ENCODE measurements around the gene HSPBAP1. TPM values are rescaled to one million over a fixed set of nuclear protein-coding genes. Genes with fewer than 3 reads are reported as not detected.

The HSPBAP1 gene
- total RNA-seq = 1 to 10 TPM; 4.4 to 5.9 TPM

- no peaks in the 10 kb centered on the region for H3K36me3 Mint-ChIP-seq (ENCODE audit: low read depth)
- DNase-seq (peak; percentile 94), ATAC-seq (peak; percentile 72)
- H3K27ac Mint-ChIP-seq = peak within 1 kb of the TSS; percentile 71
- CTCF ChIA-PET = interaction anchor here (0.7 kb wide), 2 partner anchors 32 to 334 kb away, joined by 3 to 4 read pairs; no protein-coding TSS in a partner anchor
- POLR2A ChIA-PET = interaction anchor here (0.7 to 1.0 kb wide), 2 partner anchors 125 to 238 kb away, joined by 3 read pairs; no protein-coding TSS in a partner anchor
- peak within 1 kb of the TSS; percentile 84 for H3K4me3 Mint-ChIP-seq
- no peaks in the 10 kb centered on the region for H3K9me3 Mint-ChIP-seq (ENCODE audit: insufficient read depth)
- peaks cover 30% of the 10 kb centered on the region for H3K4me1 Mint-ChIP-seq (ENCODE audit: low read depth)
- H3K27me3 Mint-ChIP-seq (ENCODE audit: low read depth) = no peaks in the 10 kb centered on the region
Observed at GRCh38 chr3:122793568-122794416, at the start of gene HSPBAP1. Gene HSPBAP1, minus strand, starts transcription at chr3:122793831. Its CDS starts 151 bp downstream, at chr3:122793680.

- H3K4me3 Mint-ChIP-seq = no peak overlapping the region
- H3K9me3 Mint-ChIP-seq (ENCODE audit: insufficient read depth) = no peaks in the 10 kb centered on the region
- ChIA-PET POLR2A (no interaction called here), CTCF (no interaction called here)
- H3K27me3 Mint-ChIP-seq (ENCODE audit: low read depth) = no peaks in the 10 kb centered on the region
- no peak for ATAC-seq
- no peak overlapping the region for H3K27ac Mint-ChIP-seq
- no peak for DNase-seq
- H3K36me3 Mint-ChIP-seq (ENCODE audit: low read depth) = peaks cover 4% of the 10 kb centered on the region
- no peaks in the 10 kb centered on the region for H3K4me1 Mint-ChIP-seq (ENCODE audit: low read depth)
Observed at GRCh38 chr3:122835590-122835989, 42.0 kb upstream of the HSPBAP1 start.

GRCh38 chr3:122828281-122828680 lies 34.6 kb upstream of the HSPBAP1 start:
- Mint-ChIP-seq H3K9me3 (ENCODE audit: insufficient read depth) (no peaks in the 10 kb centered on the region), H3K27ac (no peak overlapping the region), H3K36me3 (ENCODE audit: low read depth) (no peaks in the 10 kb centered on the region), H3K27me3 (ENCODE audit: low read depth) (no peaks in the 10 kb centered on the region), H3K4me1 (ENCODE audit: low read depth) (no peaks in the 10 kb centered on the region), H3K4me3 (no peak overlapping the region)
- ATAC-seq = no peak
- CTCF ChIA-PET = no interaction called here
- POLR2A ChIA-PET = no interaction called here
- DNase-seq = no peak

- no peaks in the 10 kb centered on the region for H3K27me3 Mint-ChIP-seq (ENCODE audit: low read depth)
- no peaks in the 10 kb centered on the region for H3K36me3 Mint-ChIP-seq (ENCODE audit: low read depth)
- CTCF ChIA-PET = interaction anchor here (1.2 kb wide), 1 partner anchor 11 kb away, joined by 3 read pairs; no protein-coding TSS in a partner anchor
- POLR2A ChIA-PET = no interaction called here
- H3K4me3 Mint-ChIP-seq = no peak overlapping the region
- DNase-seq (no peak), ATAC-seq (no peak)
- no peaks in the 10 kb centered on the region for H3K4me1 Mint-ChIP-seq (ENCODE audit: low read depth)
- H3K9me3 Mint-ChIP-seq (ENCODE audit: insufficient read depth) = no peaks in the 10 kb centered on the region
- H3K27ac Mint-ChIP-seq = no peak overlapping the region
Observed at GRCh38 chr3:122826278-122826677, 32.6 kb upstream of the HSPBAP1 start.

GRCh38 chr3:122825460-122825859 lies 31.8 kb upstream of the HSPBAP1 start:
- DNase-seq (no peak), ATAC-seq (no peak)
- CTCF ChIA-PET = interaction anchor here (1.2 kb wide), 1 partner anchor 10 kb away, joined by 3 read pairs; no protein-coding TSS in a partner anchor
- H3K9me3 Mint-ChIP-seq (ENCODE audit: insufficient read depth) = no peaks in the 10 kb centered on the region
- no peaks in the 10 kb centered on the region for H3K36me3 Mint-ChIP-seq (ENCODE audit: low read depth)
- POLR2A ChIA-PET = no interaction called here
- H3K27me3 Mint-ChIP-seq (ENCODE audit: low read depth) = no peaks in the 10 kb centered on the region
- H3K27ac Mint-ChIP-seq = no peak overlapping the region
- no peak overlapping the region for H3K4me3 Mint-ChIP-seq
- H3K4me1 Mint-ChIP-seq (ENCODE audit: low read depth) = no peaks in the 10 kb centered on the region

GRCh38 chr3:122824465-122825381 lies 31.1 kb upstream of the HSPBAP1 start:
- no peak for ATAC-seq

GRCh38 chr3:122816587-122816986 lies 23.0 kb upstream of the HSPBAP1 start:
- no peaks in the 10 kb centered on the region for H3K27me3 Mint-ChIP-seq (ENCODE audit: low read depth)
- no peak overlapping the region for H3K27ac Mint-ChIP-seq
- POLR2A ChIA-PET = no interaction called here
- H3K9me3 Mint-ChIP-seq (ENCODE audit: insufficient read depth) = no peaks in the 10 kb centered on the region
- H3K4me1 Mint-ChIP-seq (ENCODE audit: low read depth) = no peaks in the 10 kb centered on the region
- ATAC-seq (no peak), DNase-seq (no peak)
- H3K4me3 Mint-ChIP-seq = no peak overlapping the region
- CTCF ChIA-PET = no interaction called here
- no peaks in the 10 kb centered on the region for H3K36me3 Mint-ChIP-seq (ENCODE audit: low read depth)

More at GRCh38 chr3:122824465-122825381, 31.1 kb upstream of the HSPBAP1 start:
- ChIA-PET CTCF (no interaction called here), POLR2A (no interaction called here)
- H3K4me1 Mint-ChIP-seq (ENCODE audit: low read depth) = no peaks in the 10 kb centered on the region
- no peaks in the 10 kb centered on the region for H3K27me3 Mint-ChIP-seq (ENCODE audit: low read depth)
- H3K9me3 Mint-ChIP-seq (ENCODE audit: insufficient read depth) = no peaks in the 10 kb centered on the region
- DNase-seq = no peak
- no peak overlapping the region for H3K27ac Mint-ChIP-seq
- H3K36me3 Mint-ChIP-seq (ENCODE audit: low read depth) = no peaks in the 10 kb centered on the region
- H3K4me3 Mint-ChIP-seq = no peak overlapping the region

GRCh38 chr3:122810734-122811133 lies 17.1 kb upstream of the HSPBAP1 start:
- Mint-ChIP-seq H3K9me3 (ENCODE audit: insufficient read depth) (no peaks in the 10 kb centered on the region), H3K4me3 (no peak overlapping the region), H3K36me3 (ENCODE audit: low read depth) (no peaks in the 10 kb centered on the region), H3K27me3 (ENCODE audit: low read depth) (no peaks in the 10 kb centered on the region), H3K27ac (no peak overlapping the region), H3K4me1 (ENCODE audit: low read depth) (no peaks in the 10 kb centered on the region)
- ChIA-PET POLR2A (no interaction called here), CTCF (no interaction called here)
- DNase-seq (no peak), ATAC-seq (no peak)

- H3K36me3 Mint-ChIP-seq (ENCODE audit: low read depth) = no peaks in the 10 kb centered on the region
Observed at GRCh38 chr3:122803977-122804376, 10.3 kb upstream of the HSPBAP1 start.

GRCh38 chr3:122802323-122802722 lies 8.7 kb upstream of the HSPBAP1 start:
- CTCF ChIA-PET = no interaction called here
- Mint-ChIP-seq H3K9me3 (ENCODE audit: insufficient read depth) (no peaks in the 10 kb centered on the region), H3K27me3 (ENCODE audit: low read depth) (no peaks in the 10 kb centered on the region), H3K36me3 (ENCODE audit: low read depth) (no peaks in the 10 kb centered on the region), H3K27ac (no peak overlapping the region), H3K4me3 (no peak overlapping the region), H3K4me1 (ENCODE audit: low read depth) (peaks cover under 1% of the 10 kb centered on the region)
- POLR2A ChIA-PET = no interaction called here
- DNase-seq = no peak
- no peak for ATAC-seq

More at GRCh38 chr3:122803977-122804376, 10.3 kb upstream of the HSPBAP1 start:
- H3K9me3 Mint-ChIP-seq (ENCODE audit: insufficient read depth) = no peaks in the 10 kb centered on the region
- ChIA-PET POLR2A (no interaction called here), CTCF (no interaction called here)
- no peaks in the 10 kb centered on the region for H3K4me1 Mint-ChIP-seq (ENCODE audit: low read depth)
- no peaks in the 10 kb centered on the region for H3K27me3 Mint-ChIP-seq (ENCODE audit: low read depth)
- no peak overlapping the region for H3K27ac Mint-ChIP-seq
- DNase-seq = no peak
- no peak for ATAC-seq
- H3K4me3 Mint-ChIP-seq = no peak overlapping the region

- no peaks in the 10 kb centered on the region for H3K36me3 Mint-ChIP-seq (ENCODE audit: low read depth)
- ChIA-PET CTCF (no interaction called here), POLR2A (no interaction called here)
- H3K27me3 Mint-ChIP-seq (ENCODE audit: low read depth) = no peaks in the 10 kb centered on the region
- H3K27ac Mint-ChIP-seq = no peak overlapping the region
- peaks cover 11% of the 10 kb centered on the region for H3K4me1 Mint-ChIP-seq (ENCODE audit: low read depth)
- DNase-seq = no peak
- H3K9me3 Mint-ChIP-seq (ENCODE audit: insufficient read depth) = no peaks in the 10 kb centered on the region
- ATAC-seq = no peak
- H3K4me3 Mint-ChIP-seq = no peak overlapping the region
Observed at GRCh38 chr3:122800706-122801237, 7.1 kb upstream of the HSPBAP1 start.

- CTCF ChIA-PET = no interaction called here
- no peak for ATAC-seq
Observed at GRCh38 chr3:122800031-122800430, 6.4 kb upstream of the HSPBAP1 start.

More at GRCh38 chr3:122800031-122800430, 6.4 kb upstream of the HSPBAP1 start:
- Mint-ChIP-seq H3K4me1 (ENCODE audit: low read depth) (peaks cover 14% of the 10 kb centered on the region), H3K27ac (no peak overlapping the region), H3K4me3 (no peak overlapping the region), H3K9me3 (ENCODE audit: insufficient read depth) (no peaks in the 10 kb centered on the region), H3K27me3 (ENCODE audit: low read depth) (no peaks in the 10 kb centered on the region), H3K36me3 (ENCODE audit: low read depth) (no peaks in the 10 kb centered on the region)
- DNase-seq = no peak
- POLR2A ChIA-PET = no interaction called here

Measured in activated CD8-positive, alpha-beta T cell treated with anti-CD3 and anti-CD28 coated beads, Interleukin-2, amount 10 ng/mL, durations not matched to agents 7 days and 5 days (primary cell).